ENCODE results near the gene RPL22.
A peak's percentile ranks its signal among the peaks of the same experiment; 100 is the strongest.
"Not testable (repeated sequence)": the region's sequence is repeated elsewhere in the genome, so short reads cannot be mapped to it uniquely, and the experiment has no call there.

Gene RPL22

GRCh38 chr1:6225651-6226050 is 26.3 kb upstream of the RPL22 start:
- no peak for DNase-seq

DNA sequence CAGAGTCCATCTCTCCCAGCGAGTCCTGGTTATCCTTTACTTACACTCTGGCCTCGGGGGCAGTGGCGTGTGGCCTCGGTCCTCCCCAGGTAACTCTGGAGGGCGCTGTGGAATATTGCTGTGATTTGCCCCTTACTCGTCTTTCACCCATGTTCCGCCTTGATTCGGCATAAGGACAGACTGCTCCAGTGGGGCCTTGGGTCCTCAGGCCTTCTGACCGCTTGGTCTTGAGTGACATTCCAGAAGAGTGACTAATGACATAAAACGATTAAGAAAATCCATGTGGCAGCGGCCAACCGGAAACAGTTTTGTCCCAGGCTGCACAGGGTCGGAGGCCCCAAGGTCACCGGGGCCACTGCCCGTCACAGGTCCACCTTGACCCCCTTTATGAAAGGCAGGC is 25.3 kb upstream of the RPL22 start:
- no peak for DNase-seq

DNA sequence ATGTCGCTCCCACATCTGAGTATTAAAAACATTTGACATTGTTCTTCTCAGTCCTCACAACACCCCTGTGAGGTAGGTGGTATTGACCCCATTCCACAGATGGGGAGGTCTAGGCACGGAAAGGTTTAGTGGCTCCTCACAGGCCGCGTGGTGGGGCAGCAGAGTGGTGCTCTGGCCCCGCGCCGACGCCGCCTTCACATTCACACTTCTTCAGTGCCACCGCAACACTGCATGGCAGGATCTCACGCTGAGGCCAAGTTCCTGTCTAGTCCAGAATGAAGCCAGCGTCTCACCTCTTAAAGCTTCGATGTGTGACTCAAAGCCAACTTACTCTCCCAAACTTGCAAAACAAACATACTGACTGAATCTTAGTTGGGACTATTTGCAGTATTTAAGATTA is 24.2 kb upstream of the RPL22 start:
- no peak for DNase-seq

DNA sequence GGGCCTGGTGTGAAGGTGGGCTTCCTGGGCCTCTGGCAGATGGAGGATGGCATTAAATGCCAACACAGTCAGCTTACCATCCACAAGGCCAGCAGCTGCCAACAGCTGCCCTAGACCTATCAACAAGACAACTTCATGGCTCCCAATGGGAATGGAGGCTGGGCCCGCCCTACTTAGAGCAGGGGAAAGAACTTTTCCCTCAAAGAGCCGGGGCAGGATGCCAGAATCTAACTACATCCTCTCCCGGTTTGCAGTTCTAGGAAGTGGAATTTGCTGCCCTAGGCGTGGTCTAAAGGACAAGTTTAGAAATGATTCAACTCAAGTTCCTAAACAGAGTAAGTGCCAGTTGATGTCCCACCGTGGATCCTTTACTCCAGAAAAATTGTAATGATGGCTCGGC is 23.2 kb upstream of the RPL22 start:
- DNase-seq = no peak

DNA sequence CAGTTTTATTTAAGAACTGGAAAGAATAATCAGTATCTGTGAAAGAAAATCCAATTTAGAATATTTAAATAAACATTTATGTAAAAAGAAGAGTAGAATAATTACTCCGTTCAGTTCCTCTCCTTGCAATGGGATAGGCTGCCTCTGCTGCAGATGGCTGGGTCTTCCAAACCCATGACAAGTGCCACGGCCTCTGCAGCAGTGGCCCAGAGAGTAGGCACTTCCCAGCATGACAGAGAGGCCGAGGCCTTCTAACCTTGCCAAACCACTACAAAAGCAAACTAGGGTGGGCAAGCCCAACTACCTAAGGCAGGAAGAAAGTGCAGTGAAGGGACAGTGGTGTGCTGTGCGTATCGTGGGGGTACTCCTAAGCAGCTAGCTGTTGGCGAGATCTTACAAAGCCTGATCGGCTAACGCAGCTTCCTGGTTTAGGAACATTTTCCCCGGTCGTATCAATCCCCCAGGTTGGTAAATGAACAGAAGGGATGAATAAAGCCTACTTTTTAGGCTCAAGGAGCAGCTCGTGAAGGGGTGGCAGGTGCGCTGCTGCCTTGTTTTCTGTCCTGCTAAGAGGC is 21.9 kb upstream of the RPL22 start:
- no peak for DNase-seq

- no peak for DNase-seq
These were observed 20.8 kb upstream of the RPL22 start for GRCh38 chr1:6220236-6220635.

DNA sequence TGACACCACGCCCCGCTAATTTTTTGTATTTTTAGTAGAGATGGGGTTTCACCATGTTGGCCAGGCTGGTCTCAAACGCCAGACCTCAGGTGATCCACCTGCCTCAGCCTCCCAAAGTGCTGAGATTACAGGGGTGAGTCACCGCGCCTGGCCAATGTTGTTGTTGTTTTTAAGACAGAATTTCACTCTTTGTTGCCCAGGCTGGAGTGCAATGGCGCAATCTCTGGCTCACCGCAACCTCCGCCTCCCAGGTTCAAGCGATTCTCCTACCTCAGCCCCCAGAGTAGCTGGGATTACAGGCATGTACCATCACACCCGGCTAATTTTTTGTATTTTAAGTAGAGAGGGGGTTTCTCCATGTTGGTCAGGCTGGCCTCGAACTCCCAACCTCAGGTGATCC is 20.2 kb upstream of the RPL22 start:
- not testable (repeated sequence) for DNase-seq

- DNase-seq = no peak
These were observed 19.2 kb upstream of the RPL22 start for GRCh38 chr1:6218375-6219164.

DNA sequence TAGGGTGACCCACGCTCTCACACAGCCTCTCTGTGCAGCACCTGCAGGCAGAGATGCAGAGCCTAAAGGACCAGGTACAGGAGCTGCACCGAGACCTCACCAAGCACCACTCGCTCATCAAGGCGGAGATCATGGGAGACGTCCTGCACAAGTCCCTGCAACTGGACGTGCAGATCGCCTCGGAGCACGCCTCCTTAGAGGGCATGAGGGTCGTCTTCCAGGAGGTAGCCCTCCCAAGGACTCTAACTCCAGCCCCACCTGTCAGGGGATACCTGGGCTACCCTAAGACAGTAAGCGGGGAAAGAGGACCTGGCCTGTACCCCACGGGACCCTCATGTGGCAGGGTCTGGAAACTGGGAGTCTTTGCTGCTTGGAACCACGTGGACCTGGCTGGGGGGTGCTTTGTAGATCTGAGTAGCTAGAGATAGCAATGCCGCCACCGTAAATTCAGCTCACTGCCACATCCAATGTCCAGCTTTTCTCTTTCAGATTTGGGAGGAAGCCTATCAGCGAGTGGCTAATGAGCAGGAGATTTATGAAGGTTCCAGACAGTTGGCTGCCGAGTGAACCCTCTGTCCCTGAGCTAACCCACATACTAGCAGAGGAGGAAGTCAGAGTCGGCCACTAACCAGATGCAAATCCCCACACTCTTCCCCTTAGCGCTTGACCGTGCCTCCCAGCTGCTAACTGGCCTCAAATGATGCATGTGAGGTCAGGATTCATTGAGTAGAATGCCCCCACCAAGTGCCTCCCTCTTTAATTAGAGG is 13.0 kb upstream of the RPL22 start:
- DNase-seq = no peak

DNA sequence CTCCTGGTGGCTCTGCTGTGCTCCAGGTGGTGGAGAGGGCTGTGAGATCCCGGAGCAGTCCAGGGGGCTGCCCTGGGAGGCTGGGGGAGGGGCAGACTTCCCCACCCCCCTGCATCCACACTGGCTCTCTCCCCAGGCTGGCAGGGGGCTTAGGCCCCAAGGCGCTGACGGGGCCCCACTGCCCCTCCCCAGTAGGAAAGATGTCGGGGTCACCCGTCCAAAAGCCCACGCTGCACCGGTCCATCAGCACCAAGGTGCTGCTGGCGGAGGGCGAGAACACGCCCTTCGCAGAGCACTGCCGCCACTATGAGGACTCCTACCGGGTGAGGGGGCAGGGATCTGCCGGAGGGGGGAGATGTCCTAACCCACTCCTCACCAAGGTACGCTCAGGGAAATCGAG is 12.3 kb upstream of the RPL22 start:
- DNase-seq = no peak

DNA sequence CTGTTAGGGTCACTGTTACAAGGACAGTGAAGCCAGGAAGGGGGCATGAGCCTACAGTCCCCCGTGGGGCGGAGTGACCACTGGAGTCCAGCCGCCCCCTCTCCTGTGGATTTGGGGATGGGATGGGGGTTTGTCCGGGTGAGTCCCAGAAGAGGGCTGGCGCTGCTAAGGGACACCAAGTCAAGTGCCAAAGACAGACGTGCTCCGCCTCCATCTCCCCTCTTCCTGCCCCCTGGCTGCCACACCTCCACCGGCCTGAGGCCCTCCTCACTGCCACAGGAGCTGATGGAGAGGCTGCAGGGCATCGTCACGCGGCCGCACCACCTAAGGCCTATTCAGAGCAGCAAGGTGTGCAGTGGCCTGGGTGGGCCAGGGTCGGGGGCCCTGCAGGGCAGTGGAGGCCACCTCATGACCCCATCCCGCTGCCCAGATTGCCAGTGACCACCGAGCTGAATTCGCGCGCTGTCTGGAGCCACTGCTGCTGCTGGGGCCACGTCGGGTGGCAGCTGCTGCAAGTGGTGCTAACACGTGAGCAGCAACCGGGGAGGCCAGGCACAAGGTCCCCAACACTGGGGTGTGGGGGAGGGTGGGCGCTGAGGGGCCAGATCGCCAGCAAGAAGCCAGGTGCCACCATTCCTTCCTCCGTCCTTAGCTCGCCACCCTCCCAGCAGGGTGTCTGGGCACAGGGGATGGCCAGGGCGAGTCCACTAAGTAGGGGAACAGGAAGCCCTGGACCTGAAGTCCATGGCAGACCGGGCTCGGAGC is 11.4 kb upstream of the RPL22 start:
- DNase-seq = no peak

DNA sequence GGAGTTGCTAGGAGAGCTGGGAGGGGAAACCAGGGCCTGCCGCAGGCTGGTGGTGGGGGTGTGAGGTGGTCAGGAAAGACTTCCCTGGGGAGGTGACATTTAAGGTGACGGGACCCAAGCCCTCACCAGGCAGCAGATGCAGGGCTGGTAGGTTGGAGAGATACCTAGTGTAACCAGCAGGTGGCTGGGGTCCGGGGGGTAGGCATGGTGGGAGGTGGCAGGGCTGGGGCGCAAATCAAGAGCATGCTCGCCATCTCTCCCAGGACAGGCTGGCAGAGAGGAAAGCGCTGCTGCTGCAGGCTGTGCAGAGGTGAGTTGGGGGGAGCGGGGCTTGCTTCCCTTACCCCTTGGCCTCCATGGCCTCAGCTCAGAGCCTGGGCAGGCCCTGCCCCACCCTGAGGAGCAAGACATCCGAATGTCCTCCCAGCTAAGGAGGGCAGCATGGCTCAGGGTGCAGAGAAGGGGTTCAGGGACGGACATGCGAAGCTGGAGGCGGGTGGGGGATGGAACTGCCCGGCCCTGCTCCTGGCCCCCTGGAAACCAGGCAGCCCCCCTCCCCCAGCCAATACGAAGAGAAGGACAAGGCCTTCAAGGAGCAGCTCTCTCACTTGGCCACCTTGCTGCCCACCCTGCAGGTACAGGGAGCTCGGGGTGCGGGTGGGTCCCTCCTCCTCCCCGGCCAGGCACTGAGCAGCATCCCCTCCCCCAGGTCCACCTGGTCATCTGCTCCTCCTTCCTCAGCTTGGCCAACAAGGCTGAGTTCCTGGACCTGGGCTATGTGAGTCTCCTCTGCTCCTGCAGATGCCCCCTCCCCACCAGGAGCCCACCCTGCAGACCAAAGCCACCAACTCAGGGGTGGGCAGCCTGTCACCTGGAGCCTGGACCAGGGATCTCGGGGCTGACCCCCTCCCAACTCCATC is 10.5 kb upstream of the RPL22 start:
- DNase-seq = no peak

DNA sequence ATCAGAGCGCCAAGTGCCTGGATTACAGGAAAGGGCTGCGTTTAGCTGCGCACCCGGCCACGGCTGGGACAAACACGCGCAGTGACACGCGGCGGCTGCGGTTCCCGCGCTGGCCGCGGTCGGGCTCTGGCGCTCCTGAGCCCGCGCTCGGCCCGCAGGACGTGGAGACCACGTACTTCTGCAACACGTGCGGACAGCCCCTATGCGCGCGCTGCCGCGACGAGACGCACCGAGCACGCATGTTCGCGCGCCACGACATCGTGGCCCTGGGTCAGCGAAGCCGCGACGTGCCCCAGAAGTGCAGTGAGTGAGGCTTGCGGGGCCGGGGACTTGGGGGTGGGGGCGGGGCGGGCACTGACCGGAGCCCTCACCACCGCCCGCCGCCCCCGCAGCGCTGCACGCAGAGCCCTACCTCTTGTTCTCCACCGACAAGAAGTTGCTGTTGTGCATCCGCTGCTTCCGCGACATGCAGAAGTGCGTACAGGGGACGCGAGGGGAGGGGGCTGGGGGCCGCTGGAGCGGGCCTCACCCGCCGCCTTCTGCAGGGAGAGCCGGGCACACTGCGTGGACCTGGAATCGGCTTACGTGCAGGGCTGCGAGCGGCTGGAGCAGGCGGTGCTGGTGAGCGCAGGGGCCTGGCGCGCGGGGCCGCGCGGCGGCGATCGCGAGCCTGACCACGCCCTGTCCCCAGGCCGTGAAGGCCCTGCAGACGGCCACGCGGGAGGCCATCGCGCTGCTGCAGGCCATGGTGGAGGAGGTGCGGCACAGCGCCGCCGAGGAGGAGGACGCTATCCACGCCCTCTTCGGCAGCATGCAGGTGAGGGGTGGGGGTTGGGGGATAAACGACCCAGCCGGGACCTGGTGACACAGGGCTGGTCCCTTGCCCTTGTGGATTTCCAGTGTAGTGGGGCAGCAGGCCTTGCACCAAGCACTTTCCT is 9.6 kb upstream of the RPL22 start:
- DNase-seq = peak; percentile 43

DNA sequence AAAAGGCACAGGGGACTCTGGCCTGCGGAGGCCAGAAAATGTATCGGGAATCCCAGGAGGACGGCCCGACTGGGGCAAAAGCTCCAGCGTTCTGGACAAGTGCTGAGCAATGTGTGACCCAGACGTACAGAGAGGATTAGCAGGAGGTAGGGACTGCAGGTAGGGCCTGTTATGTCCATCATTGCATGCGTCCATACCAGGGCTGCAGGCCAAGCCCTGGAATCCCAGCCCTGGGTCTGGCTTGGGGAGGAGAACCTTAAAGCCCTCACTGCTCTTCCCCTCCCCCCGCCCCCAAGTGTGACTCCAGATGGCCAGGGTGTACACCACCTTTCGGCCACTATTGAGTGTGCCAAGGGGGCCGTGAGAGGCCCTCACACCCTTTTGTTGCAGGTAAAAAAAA is 8.5 kb upstream of the RPL22 start:
- DNase-seq = no peak

GRCh38 chr1:6207075-6207885 is 7.9 kb upstream of the RPL22 start:
- no peak for DNase-seq

DNA sequence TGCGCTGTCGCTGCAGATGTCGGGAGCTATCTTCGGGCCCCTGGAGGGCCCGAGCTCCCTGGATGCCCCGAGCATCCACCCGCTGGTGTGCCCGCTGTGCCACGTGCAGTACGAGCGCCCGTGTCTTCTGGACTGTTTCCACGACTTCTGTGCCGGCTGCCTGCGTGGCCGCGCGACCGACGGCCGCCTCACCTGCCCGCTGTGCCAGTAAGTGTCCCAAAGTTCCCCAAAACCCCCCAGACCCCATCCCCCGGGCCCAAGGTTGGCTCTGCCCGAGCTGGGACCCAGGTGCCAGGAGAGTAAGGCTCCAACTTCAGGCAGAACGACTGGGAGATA is 7.1 kb upstream of the RPL22 start:
- DNase-seq = no peak

- DNase-seq = no peak
These were observed 6.6 kb upstream of the RPL22 start, which contains the start of gene RNF207 for GRCh38 chr1:6205849-6206519. TSS of gene RNF207 (plus strand) at chr1:6206119. CDS start at chr1:6206536, 417 bp downstream.

- no peak for DNase-seq
These were observed 2.9 kb upstream of the RPL22 start for GRCh38 chr1:6202256-6202655.

GRCh38 chr1:6200188-6200809 is 904 bp upstream of the RPL22 start:
- peak; percentile 7 for DNase-seq
